Fibroblast of mammary gland (primary cell): Measurements from ENCODE around the gene A4GALT.
A peak's percentile ranks its signal among the peaks of the same experiment; 100 is the strongest.

Experiments
- DNase-seq: peaks from one replicate; pipeline ENCODE4 v3.0.0-alpha.2; 2010; ENCODE audit warnings: low read depth
- H3K4me3 ChIP-seq: 2 replicates; pipeline ENCODE4 v1.5.1; 2011; ENCODE audit warnings: low read depth, mild to moderate bottlenecking, low read length, moderate library complexity; ENCODE audit not compliant: control insufficient read depth
- TF ChIP-seq, protein P1 (sequence below): conservative IDR thresholded peaks from 2 replicates; pipeline ENCODE4 v1.5.1; 2011; ENCODE audit warnings: low read depth, low read length, inconsistent platforms; ENCODE audit not compliant: control insufficient read depth, insufficient read depth

A4GALT gene, protein sequence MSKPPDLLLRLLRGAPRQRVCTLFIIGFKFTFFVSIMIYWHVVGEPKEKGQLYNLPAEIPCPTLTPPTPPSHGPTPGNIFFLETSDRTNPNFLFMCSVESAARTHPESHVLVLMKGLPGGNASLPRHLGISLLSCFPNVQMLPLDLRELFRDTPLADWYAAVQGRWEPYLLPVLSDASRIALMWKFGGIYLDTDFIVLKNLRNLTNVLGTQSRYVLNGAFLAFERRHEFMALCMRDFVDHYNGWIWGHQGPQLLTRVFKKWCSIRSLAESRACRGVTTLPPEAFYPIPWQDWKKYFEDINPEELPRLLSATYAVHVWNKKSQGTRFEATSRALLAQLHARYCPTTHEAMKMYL

DNA sequence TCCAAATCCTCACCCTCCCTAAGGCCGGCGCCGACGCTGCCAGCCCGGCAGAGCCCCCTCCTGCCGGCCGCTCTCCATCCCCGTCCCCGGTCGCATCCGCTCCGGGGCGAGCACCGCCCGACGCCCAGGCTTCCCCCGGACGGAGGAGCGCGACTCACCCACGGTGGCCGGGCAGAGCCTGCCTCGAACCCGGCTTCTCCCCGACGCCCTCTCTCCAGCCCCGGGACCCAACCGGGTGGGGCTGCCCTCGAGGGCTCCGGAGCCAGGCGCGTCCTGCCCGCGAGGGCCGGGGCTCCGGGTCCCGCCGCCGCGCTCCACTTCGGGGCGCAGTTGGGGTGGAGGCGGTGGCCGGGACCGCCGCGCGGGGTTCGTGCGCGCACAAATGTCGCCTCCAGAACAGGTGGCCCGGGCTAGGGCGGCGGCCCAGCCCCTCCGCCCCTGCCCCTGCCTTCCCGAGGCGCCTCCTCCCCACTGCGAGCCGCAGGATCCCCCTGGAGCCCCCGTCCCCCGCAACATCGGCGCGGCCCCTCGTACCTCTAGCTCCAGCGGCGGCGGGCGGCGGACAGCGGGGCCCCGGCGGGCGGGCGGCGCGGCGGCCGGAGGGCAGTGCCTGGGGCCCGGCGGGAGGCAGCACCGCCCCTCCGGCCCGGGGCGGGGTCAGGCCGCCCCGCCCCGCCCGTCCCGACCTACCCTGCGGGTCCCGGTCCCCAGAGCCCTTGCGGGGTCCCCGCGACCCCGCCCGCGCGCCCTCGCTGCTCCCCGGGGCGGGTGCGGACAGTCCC lies at the start of gene A4GALT:
Gene A4GALT, minus strand, starts transcription at position 608 of the 782 bp plus-strand sequence. CDS start 26,919 bp downstream, outside the sequence.
- peak within 1 kb of the TSS; percentile 61 for H3K4me3 ChIP-seq
- TF ChIP-seq, protein P1, sequence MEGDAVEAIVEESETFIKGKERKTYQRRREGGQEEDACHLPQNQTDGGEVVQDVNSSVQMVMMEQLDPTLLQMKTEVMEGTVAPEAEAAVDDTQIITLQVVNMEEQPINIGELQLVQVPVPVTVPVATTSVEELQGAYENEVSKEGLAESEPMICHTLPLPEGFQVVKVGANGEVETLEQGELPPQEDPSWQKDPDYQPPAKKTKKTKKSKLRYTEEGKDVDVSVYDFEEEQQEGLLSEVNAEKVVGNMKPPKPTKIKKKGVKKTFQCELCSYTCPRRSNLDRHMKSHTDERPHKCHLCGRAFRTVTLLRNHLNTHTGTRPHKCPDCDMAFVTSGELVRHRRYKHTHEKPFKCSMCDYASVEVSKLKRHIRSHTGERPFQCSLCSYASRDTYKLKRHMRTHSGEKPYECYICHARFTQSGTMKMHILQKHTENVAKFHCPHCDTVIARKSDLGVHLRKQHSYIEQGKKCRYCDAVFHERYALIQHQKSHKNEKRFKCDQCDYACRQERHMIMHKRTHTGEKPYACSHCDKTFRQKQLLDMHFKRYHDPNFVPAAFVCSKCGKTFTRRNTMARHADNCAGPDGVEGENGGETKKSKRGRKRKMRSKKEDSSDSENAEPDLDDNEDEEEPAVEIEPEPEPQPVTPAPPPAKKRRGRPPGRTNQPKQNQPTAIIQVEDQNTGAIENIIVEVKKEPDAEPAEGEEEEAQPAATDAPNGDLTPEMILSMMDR = no peak
- DNase-seq = no peak

DNA sequence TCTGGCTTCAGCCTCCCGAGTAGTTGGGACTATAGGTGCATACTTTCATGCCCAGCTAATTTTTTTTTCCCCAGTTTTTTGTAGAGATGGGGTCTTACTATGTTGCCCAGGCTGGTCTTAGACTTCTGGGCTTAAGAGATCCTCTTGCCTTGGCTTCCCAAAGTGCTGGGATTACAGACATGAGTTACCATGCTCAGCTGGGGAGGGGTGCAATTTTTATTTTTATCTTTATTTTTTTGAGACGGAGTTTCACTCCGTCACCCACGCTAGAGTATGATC lies 49.7 kb upstream of the A4GALT start:
- TF ChIP-seq, protein P1 = no peak
- H3K4me3 ChIP-seq = no peak overlapping the region
- no peak for DNase-seq

DNA sequence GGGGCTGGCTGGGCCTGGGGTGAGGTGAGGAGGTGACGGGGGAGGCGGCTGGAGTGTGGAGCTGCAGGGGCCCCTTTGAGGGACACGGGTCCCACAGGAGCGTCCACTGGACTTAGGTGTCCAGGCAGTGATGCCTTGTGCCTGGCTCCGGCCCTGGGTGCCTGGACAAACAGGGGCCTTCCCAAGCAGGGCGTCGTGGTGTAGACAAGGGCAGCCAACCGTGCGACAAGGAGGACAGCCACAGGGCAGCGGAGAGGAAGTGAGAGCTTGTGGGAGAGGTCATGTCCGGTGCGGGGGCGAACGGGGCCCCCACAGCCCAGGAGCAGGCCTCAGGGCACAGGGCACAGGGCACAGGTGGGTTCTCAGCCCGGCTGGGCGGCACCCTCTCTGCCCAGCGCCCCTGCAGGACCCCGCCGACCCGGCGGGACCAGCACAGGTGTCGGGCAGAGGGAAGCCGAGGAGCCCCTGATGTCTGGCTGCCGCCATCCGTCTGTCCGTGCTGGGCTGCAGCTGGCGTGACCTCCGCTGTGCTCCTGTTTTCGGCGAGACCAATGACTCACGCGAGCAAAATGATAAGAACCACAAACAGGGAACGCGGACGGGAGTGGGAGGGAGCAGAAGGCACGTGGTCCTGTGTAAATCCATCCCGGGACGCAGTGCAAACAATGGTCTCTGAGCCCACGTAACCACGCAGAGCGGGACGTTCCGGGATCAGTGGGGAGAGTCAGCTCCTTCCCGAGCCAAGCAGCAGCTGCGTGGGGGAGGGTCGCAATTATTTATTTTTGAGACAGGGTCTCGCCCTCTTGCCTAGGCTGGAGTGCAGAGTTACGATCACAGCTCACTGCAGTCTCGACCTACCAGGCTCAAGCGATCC lies 49.1 kb upstream of the A4GALT start:
- TF ChIP-seq, protein P1 = no peak
- H3K4me3 ChIP-seq = peak overlapping the region; percentile 3
- peak; percentile 87 for DNase-seq

DNA sequence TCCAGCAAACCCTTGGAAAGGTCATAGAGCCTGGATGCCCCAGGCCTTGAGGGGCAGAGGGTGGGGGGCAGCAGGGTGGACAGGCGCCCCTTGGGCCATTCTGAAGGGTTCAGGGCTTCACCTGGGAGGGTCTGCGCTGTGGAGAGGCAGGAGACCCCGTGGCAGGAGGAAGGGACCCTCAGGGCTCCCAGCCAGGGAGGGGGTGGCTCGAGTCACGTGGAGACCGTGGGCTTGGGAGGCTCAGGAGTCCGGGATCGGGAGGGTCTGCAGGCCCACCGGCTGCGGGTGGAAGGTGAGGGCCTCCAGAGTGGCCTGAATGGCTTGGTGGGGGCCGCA lies 48.5 kb upstream of the A4GALT start:
- TF ChIP-seq, protein P1 = no peak
- DNase-seq = no peak

DNA sequence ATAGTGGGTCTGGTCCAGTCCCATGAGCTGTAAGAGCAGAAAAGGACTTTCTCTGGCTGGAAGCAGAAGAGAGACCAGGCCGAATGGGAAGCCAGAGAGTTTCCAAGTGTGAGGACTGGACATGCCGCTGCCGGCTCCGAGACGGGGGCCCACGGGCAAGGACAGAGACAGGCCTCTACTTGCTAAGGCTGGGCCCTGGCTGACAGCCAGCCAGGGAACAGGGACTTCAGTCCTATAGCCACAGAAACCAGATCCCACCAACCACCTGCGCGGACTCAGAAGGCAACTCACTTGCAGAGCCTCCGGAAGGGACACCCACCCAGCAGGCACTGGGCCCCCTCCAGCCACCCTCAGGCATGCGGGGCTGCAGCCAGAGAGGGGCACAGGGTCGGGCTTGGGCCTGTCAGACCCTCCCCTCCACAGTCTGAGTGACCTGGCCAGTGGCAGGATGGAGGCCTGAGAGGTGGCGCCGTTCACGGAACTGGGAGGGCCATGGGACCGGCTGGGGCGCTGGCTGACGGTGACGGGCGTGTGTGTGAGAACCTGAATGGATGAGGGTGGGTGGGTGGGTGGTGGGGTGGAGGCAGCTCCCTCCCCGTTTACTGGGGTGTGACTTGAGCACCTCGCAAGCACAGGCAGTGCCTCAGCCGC lies 47.8 kb upstream of the A4GALT start:
- TF ChIP-seq, protein P1 = no peak
- H3K4me3 ChIP-seq = no peak overlapping the region
- no peak for DNase-seq

More for the DNA sequence above, 48.5 kb upstream of the A4GALT start:
- H3K4me3 ChIP-seq = no peak overlapping the region

DNA sequence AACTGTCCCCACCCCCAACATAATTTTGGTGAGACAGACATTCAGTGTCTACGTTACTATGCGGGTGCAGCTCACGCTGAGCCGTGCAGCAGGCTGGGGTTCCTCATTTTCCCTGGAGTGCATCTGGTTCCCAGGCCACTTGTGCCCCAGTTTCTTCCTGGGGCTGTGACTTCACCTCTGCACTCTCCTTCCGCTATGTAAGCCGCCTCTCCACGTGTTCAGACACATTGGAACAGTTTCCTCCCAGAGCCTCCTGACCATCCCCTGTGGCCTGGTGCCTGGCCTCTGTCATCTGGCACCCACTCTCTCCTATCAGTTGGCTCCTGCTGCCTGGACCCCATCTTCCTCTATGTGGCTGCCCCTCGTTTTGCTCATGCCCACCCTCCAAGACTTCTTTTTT lies 46.2 kb upstream of the A4GALT start:
- DNase-seq = no peak
- H3K4me3 ChIP-seq = no peak overlapping the region
- TF ChIP-seq, protein P1 = no peak
